HepG2 (cell line): ENCODE data around the gene IPMK. TPM values are rescaled to one million over a fixed set of nuclear protein-coding genes. Genes with fewer than 3 reads are reported as not detected.

ENCODE experiments used
- ATF2 ChIP-seq: sonication (generic); formaldehyde crosslinking; IDR thresholded peaks from 2 replicates; pipeline ENCODE4 v1.4.0; 2020; ENCODE audit warnings: missing genetic modification reagents
- FOXK1 ChIP-seq: sonication (generic); formaldehyde crosslinking; IDR thresholded peaks from 2 replicates; pipeline ENCODE4 v1.4.0; 2020; ENCODE audit warnings: low read depth, missing genetic modification reagents, borderline replicate concordance
- HOXA5 ChIP-seq: sonication (generic); formaldehyde crosslinking; IDR thresholded peaks from 2 replicates; pipeline ENCODE4 v1.4.0; 2020; ENCODE audit warnings: missing genetic modification reagents
- LBX2 ChIP-seq: sonication (generic); formaldehyde crosslinking; IDR thresholded peaks from 2 replicates; pipeline ENCODE4 v1.5.0; 2020; ENCODE audit warnings: missing genetic modification reagents, mild to moderate bottlenecking, borderline replicate concordance
- MTERF4 ChIP-seq: sonication (generic); formaldehyde crosslinking; IDR thresholded peaks from 2 replicates; pipeline ENCODE4 v1.8.0; 2023; ENCODE audit warnings: mild to moderate bottlenecking, missing genetic modification reagents
- MXD1 ChIP-seq: sonication (generic); formaldehyde crosslinking; IDR thresholded peaks from 2 replicates; pipeline ENCODE4 v1.4.0; 2020; ENCODE audit warnings: mild to moderate bottlenecking, missing genetic modification reagents
- PHF20 ChIP-seq: sonication (generic); formaldehyde crosslinking; IDR thresholded peaks from 2 replicates; pipeline ENCODE4 v1.5.0; 2020; ENCODE audit warnings: mild to moderate bottlenecking, missing genetic modification reagents
- POLR2G ChIP-seq: fragments of 200-400 bp; formaldehyde crosslinking; IDR thresholded peaks from 2 replicates; pipeline ENCODE4 v1.6.1; 2018; ENCODE audit warnings: mild to moderate bottlenecking, low read depth, low read length, moderate library complexity
- REPIN1 ChIP-seq: sonication (generic); formaldehyde crosslinking; IDR thresholded peaks from 2 replicates; pipeline ENCODE4 v1.8.0; 2022; ENCODE audit warnings: missing genetic modification reagents, low read depth, mild to moderate bottlenecking, borderline replicate concordance
- ZHX1 ChIP-seq: sonication (generic); formaldehyde crosslinking; IDR thresholded peaks from 2 replicates; pipeline ENCODE4 v1.8.1; 2022; ENCODE audit warnings: low read depth, mild to moderate bottlenecking, missing genetic modification reagents
- ZNF276 ChIP-seq: sonication (generic); formaldehyde crosslinking; IDR thresholded peaks from 2 replicates; pipeline ENCODE4 v1.4.0; 2020; ENCODE audit warnings: mild to moderate bottlenecking, low read depth, missing genetic modification reagents
- ZNF564 ChIP-seq: sonication (generic); formaldehyde crosslinking; IDR thresholded peaks from 2 replicates; pipeline ENCODE4 v1.8.1; 2023; ENCODE audit warnings: mild to moderate bottlenecking, missing genetic modification reagents
- ZNF790 ChIP-seq: sonication (generic); formaldehyde crosslinking; IDR thresholded peaks from 2 replicates; pipeline ENCODE4 v1.8.0; 2022; ENCODE audit warnings: missing genetic modification reagents, mild to moderate bottlenecking, borderline replicate concordance
- ZNF891 ChIP-seq: sonication (generic); formaldehyde crosslinking; IDR thresholded peaks from 2 replicates; pipeline ENCODE4 v1.5.0; 2020; ENCODE audit warnings: mild to moderate bottlenecking, missing genetic modification reagents
- ZXDC ChIP-seq: sonication (generic); formaldehyde crosslinking; IDR thresholded peaks from 2 replicates; pipeline ENCODE4 v1.5.0; 2020; ENCODE audit warnings: mild to moderate bottlenecking, missing genetic modification reagents
- polyA plus RNA-seq, 8 experiments: library from polyadenylated mRNA; depleted of rRNA in 3 of 8; stranded (reverse) in 7 of 8; unstranded in 1 of 8; fragments of >200 nt; fragmentation: Illumina TruSeq in 4 of 8; extraction: Trizol in 4 of 8; gene quantifications; 2 replicates each; pipeline versions ENCODE4 v1.2.1 to v1.2.3, GENCODE V29; 2011 to 2016; ENCODE audit warnings: low read depth in 4 of 8, missing spikeins in 1 of 8, mixed read lengths in 1 of 8; ENCODE audit not compliant: insufficient read depth in 1 of 8
- total RNA-seq, 5 experiments: library from RNA; depleted of rRNA; stranded (reverse); fragments of >200 nt; fragmentation: Illumina TruSeq; extraction: Trizol; gene quantifications; 2 replicates each; pipeline ENCODE4 v1.2.3, GENCODE V29; 2016; ENCODE audit warnings: low read depth in 1 of 5

Gene IPMK
- total and polyA plus RNA-seq, 2 of the 13 experiments (the other 11 are each of a cell fraction or from before 2014, with no cell fraction given), result 2.7 to 3.9 TPM

- TF ChIP-seq ZHX1 (CRISPR knock-in tag) (peak; percentile 57; the same call in 1 of the 2 replicates), ZNF891 (no peak), MTERF4 (CRISPR knock-in tag) (peak; percentile 61), REPIN1 (CRISPR knock-in tag) (peak; percentile 51; the same call in 1 of the 2 replicates), LBX2 (0 out of 2 replicates have a peak, but pooled peaks have one; percentile 61), FOXK1 (CRISPR knock-in tag) (peak; percentile 49; the same call in 1 of the 2 replicates), ZNF276 (CRISPR knock-in tag) (0 out of 2 replicates have a peak, but pooled peaks have one; percentile 5), ATF2 (no peak), ZNF564 (peak; percentile 54; the same call in 1 of the 2 replicates), POLR2G (peak; percentile 66; the same call in 1 of the 2 replicates), MXD1 (CRISPR knock-in tag) (peak; percentile 72; the same call in 1 of the 2 replicates), ZNF790 (CRISPR knock-in tag) (0 out of 2 replicates have a peak, but pooled peaks have one; percentile 71), PHF20 (0 out of 2 replicates have a peak, but pooled peaks have one; percentile 27), HOXA5 (CRISPR knock-in tag) (0 out of 2 replicates have a peak, but pooled peaks have one; percentile 28), ZXDC (CRISPR knock-in tag) (peak; percentile 72; the same call in 1 of the 2 replicates)
Observed at GRCh38 chr10:58267713-58268453, at the start of gene IPMK (continued).
